ENCODE data around the gene GPR183.
"Not testable (repeated sequence)": the region's sequence is repeated elsewhere in the genome, so short reads cannot be mapped to it uniquely, and the experiment has no call there.

The GPR183 gene

DNA sequence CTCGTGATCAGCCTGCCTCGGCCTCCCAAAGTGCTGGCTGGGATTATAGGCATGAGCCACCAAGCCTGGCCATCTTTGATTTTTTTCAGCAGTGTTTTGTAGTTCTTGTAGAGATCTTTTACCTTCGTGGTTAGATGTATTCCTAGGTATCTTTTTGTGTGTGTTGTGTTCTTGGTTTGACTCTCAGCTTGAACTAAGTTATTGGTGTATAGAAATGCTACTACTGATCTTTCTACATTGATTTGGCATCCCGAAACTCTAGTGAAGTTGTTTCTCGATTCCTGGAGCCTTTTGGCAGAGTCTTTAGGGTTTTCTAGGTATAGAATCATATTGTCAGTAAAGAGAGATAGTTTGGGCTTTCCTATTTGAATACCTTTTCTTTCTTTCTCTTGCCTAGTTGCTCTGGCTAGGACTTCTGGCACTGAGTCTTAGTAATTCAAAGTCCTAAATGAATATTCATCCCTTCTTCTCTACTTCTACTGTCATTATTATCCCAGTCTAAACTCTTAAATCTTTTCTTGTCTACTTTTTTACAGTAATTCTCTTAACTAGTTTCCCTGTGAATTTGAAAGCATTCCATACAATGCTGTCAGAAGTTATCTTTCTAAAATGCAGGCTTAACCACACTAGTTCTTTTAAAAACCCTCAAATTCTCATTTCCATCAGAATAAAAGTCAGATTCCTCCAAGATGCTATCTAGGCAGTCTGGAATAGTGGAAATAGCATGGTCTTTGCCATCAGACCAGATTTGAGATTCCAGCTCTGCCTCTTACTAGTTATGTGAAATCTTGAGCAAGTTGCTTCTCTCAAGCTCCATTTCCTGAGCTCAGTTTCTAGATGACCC lies 56.0 kb downstream of the GPR183 start:
- no peak for DNase-seq (ENCODE audit: extremely low read depth in 1 of 2, low read depth in 1 of 2)

DNA sequence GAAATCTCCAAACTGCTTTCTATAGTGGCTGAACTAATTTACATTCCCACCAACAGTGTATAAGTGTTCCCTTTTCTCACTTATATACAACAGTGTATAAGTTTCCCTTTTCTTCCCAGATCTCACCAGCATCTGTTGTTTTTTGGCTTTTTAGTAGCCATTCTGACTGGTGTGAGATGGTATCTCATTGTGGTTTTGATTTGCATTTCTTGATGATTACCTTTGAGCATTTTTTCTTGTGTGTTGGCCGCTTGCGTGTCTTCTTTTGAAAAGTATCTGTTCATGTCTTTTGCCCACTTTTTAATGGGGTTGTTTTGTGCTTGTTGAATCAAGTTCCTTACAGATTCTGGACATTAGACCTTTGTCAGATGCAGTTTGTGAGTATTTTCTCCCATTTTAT lies 57.6 kb downstream of the GPR183 start:
- DNase-seq (ENCODE audit: extremely low read depth in 1 of 2, low read depth in 1 of 2) = not testable (repeated sequence)

DNA sequence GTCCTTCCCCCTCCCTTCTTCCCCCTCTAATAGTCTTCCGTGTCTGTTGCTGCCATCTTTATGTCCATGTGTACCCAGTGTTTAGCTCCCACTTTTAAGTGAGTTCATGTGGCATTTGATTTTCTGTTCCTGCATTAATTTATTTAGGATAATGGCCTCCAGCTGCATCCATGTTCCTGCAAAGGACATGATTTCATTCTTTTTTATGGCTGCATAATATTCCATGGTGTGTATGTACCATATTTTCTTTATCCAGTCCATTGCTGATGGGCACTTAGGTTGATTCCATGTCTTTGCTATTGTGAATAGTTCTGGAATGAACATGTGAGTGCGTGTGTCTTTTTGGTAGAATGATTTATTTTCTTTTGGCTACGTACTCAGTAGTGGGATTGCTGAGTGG lies 58.0 kb downstream of the GPR183 start:
- DNase-seq (ENCODE audit: extremely low read depth in 1 of 2, low read depth in 1 of 2) = not testable (repeated sequence)

DNA sequence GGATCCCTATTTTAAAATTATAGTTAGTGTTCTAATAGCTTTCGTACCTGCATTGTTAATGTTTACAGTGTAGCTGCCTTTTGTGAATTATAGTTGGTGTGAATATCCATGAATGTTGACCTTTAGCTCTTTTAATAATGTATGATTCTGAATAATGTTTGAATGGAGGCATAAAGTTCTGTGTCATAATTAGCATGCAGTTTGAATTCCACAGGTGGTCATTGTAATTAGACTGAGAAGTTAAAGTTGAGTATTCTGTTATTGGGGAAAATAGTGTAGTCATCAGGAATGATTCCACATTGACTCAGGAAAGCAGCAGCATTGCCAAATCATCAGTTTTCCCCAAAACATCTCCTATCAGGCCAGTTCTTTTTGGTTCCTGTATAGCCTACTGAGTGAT lies 61.1 kb downstream of the GPR183 start:
- no peak for DNase-seq (ENCODE audit: extremely low read depth in 1 of 2, low read depth in 1 of 2)

Measured in activated CD8-positive, alpha-beta memory T cell treated with anti-CD3 and anti-CD28 coated beads for 1 hour (primary cell).